ENCODE data around the gene MSANTD3. TPM values are rescaled to one million over a fixed set of nuclear protein-coding genes. Genes with fewer than 3 reads are reported as not detected.

MSANTD3 gene
- total RNA-seq, 4 donors from 2014 or later: 10.4 to 25.5 (median 13.6) TPM

GRCh38 chr9:100479820-100480219 lies 52.9 kb downstream of the MSANTD3 start:
- no peak for DNase-seq (ENCODE audit: low spot score in 2 of 2)
- no peak overlapping the region for H3K27ac ChIP-seq
- H3K36me3 ChIP-seq: no peaks in the 10 kb centered on the region
- H3K9me3 ChIP-seq: no peaks in the 10 kb centered on the region
- WGBS, 2 donors: 87 to 88% methylated on average over 2 of the region's 2 CpGs
- H3K27me3 ChIP-seq: peaks cover 0 to 3% of the 10 kb centered on the region in 2 donors
- no peak overlapping the region for H3K4me3 ChIP-seq
- H3K4me1 ChIP-seq: no peaks in the 10 kb centered on the region
- no peak for TF ChIP-seq CTCF (IDR thresholded peaks at IDR 0.05)
- no peak for TF ChIP-seq POLR2A (IDR thresholded peaks at IDR 0.05)
- TF ChIP-seq EP300 (IDR thresholded peaks at IDR 0.05): no peak

GRCh38 chr9:100485196-100485595 lies 58.3 kb downstream of the MSANTD3 start:
- Histone ChIP-seq H3K9me3 (no peaks in the 10 kb centered on the region), H3K36me3 (no peaks in the 10 kb centered on the region), H3K4me1 (no peaks in the 10 kb centered on the region), H3K27me3 (no peaks in the 10 kb centered on the region), H3K27ac (no peak overlapping the region), H3K4me3 (no peak overlapping the region)
- 54 to 62% methylated on average over 1 of the region's 1 CpG for WGBS, 2 donors
- TF ChIP-seq EP300 (IDR thresholded peaks at IDR 0.05) (no peak), CTCF (IDR thresholded peaks at IDR 0.05) (no peak), POLR2A (IDR thresholded peaks at IDR 0.05) (no peak)
- no peak for DNase-seq (ENCODE audit: low spot score in 2 of 2)

GRCh38 chr9:100486479-100487176 lies 59.7 kb downstream of the MSANTD3 start:
- no peak for TF ChIP-seq POLR2A (IDR thresholded peaks at IDR 0.05)
- no peak for TF ChIP-seq EP300 (IDR thresholded peaks at IDR 0.05)
- no peak for TF ChIP-seq CTCF (IDR thresholded peaks at IDR 0.05)
- Histone ChIP-seq H3K27ac (no peak overlapping the region), H3K9me3 (no peaks in the 10 kb centered on the region), H3K4me3 (no peak overlapping the region), H3K27me3 (no peaks in the 10 kb centered on the region), H3K4me1 (no peaks in the 10 kb centered on the region), H3K36me3 (no peaks in the 10 kb centered on the region)
- no peak for DNase-seq (ENCODE audit: low spot score in 2 of 2)
- WGBS, 2 donors: 57 to 59% methylated on average over 10 of the region's 10 CpGs

GRCh38 chr9:100488177-100488576 lies 61.2 kb downstream of the MSANTD3 start:
- H3K9me3 ChIP-seq: no peaks in the 10 kb centered on the region
- no peaks in the 10 kb centered on the region for H3K36me3 ChIP-seq
- no peak for DNase-seq (ENCODE audit: low spot score in 2 of 2)
- TF ChIP-seq EP300 (IDR thresholded peaks at IDR 0.05) (no peak), CTCF (IDR thresholded peaks at IDR 0.05) (no peak), POLR2A (IDR thresholded peaks at IDR 0.05) (no peak)
- no peak overlapping the region for H3K4me3 ChIP-seq
- no peak overlapping the region for H3K27ac ChIP-seq
- no peaks in the 10 kb centered on the region for H3K27me3 ChIP-seq
- H3K4me1 ChIP-seq: no peaks in the 10 kb centered on the region
- 85 to 92% methylated on average over 1 of the region's 1 CpG for WGBS, 2 donors

GRCh38 chr9:100489836-100490235 lies 62.9 kb downstream of the MSANTD3 start:
- no peak for DNase-seq (ENCODE audit: low spot score in 2 of 2)
- Histone ChIP-seq H3K27me3 (no peaks in the 10 kb centered on the region), H3K27ac (no peak overlapping the region), H3K4me1 (no peaks in the 10 kb centered on the region), H3K36me3 (no peaks in the 10 kb centered on the region), H3K9me3 (no peaks in the 10 kb centered on the region), H3K4me3 (no peak overlapping the region)
- 64 to 65% methylated on average over 4 of the region's 4 CpGs for WGBS, 2 donors
- TF ChIP-seq EP300 (IDR thresholded peaks at IDR 0.05) (no peak), POLR2A (IDR thresholded peaks at IDR 0.05) (no peak), CTCF (IDR thresholded peaks at IDR 0.05) (no peak)
